VCaP (cell line): ENCODE data around the gene RHOT1.

Experiments
- H3K27ac ChIP-seq: fragments of 450-650 bp; 2 replicates; pipeline ENCODE4 v1.5.1; 2017
- TF ChIP-seq, protein P1 (sequence below): fragments of 450-650 bp; conservative IDR thresholded peaks from 2 replicates; pipeline ENCODE4 v1.5.1; 2017; ENCODE audit warnings: mild to moderate bottlenecking, moderate library complexity

RHOT1 gene

DNA sequence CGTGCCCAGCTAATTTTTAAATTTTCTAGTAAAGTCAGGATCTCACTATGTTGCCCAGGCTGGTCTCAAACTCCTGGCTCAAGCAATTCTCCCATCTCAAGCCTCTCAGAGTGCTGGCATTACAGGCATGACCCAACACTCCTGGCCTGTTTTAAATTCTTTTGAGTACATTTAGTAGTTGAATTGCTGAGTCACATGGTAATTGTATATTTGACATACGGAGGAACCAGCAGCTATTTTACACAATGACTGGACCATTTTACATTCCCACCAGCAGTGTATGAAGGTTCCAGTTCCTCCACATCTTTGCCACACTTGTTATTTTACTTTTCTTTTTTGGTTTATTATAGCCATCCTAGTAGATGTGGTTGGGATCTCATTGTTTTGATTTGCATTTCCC lies 43.6 kb downstream of the RHOT1 start:
- TF ChIP-seq, protein P1, sequence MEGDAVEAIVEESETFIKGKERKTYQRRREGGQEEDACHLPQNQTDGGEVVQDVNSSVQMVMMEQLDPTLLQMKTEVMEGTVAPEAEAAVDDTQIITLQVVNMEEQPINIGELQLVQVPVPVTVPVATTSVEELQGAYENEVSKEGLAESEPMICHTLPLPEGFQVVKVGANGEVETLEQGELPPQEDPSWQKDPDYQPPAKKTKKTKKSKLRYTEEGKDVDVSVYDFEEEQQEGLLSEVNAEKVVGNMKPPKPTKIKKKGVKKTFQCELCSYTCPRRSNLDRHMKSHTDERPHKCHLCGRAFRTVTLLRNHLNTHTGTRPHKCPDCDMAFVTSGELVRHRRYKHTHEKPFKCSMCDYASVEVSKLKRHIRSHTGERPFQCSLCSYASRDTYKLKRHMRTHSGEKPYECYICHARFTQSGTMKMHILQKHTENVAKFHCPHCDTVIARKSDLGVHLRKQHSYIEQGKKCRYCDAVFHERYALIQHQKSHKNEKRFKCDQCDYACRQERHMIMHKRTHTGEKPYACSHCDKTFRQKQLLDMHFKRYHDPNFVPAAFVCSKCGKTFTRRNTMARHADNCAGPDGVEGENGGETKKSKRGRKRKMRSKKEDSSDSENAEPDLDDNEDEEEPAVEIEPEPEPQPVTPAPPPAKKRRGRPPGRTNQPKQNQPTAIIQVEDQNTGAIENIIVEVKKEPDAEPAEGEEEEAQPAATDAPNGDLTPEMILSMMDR: no peak
- H3K27ac ChIP-seq: no peak overlapping the region

DNA sequence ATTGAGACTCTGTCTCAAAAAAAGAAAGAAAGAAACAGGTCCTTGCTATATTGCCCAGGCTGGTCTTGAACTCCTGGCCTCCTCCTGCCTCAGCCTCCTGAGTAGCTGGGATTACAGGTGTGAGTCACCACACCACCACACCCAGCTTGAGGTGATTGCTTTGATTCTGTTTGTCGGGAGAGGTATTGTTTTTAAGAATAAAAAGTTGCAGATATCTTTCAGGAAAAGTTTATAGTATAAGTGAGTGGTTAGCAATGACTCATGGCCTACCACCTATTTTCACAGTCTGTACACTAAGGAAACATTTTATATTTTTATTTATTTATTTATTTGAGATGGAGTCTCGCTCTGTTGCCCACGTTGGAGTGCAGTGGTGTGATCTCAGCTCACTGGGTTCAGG lies 45.0 kb downstream of the RHOT1 start:
- TF ChIP-seq, protein P1: no peak
- H3K27ac ChIP-seq: no peak overlapping the region

DNA sequence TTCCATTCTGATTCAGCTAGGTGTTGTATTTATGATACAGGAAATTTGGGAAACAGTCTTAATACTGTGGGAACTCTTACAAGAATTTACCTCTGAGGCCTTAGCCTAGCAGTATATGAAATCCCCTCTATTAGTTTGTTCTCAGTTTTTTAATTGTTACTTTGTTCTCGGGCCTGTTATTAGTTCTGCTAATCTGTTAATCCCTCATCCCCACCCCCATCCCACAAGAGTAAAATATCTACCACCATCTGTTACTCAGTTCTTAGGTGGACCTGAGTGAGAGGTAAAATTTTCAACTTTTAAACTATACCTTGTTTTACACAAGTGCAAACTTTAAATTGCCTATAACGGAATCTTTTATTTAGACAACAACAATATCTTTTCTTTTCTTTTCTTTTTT lies 47.0 kb downstream of the RHOT1 start:
- H3K27ac ChIP-seq: no peak overlapping the region

DNA sequence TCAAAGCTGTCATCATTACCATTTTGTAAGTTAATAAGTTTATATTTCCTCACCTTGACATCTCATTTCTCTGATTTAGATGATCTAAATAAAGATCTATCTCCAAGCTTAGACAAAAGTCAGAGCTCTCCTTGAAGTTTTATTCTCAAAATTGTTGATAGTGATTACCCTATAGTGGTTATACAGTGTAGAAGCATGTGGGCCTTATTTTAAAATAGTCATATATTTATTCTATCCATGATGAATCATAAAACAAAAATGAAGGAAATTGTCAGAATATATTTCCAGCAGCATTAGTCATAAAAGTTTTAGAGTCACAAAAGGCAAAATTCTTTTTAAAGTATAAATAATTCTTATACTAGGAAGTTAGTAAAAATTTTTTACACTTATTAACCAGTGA lies 49.0 kb downstream of the RHOT1 start:
- TF ChIP-seq, protein P1: no peak
- no peak overlapping the region for H3K27ac ChIP-seq

More for the DNA sequence above, 47.0 kb downstream of the RHOT1 start:
- TF ChIP-seq, protein P1: no peak

DNA sequence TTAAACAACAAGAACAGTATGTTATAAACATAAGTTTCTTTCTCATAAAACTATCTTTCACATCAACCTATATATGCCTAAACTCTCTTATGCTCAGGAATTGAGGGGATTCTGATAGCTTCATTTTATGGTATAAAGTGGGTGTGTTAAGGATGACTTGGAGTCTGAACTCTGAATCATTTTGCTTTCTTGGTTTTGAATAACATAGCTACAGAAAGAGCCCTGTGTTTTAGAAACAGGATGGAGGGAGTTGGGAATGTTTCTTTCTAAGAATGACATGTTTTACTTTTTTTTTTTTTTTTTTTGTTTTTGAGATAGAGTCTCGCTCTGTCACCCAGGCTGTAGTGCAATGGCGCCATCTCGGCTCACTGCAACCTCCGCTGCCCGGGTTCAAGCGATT lies 50.1 kb downstream of the RHOT1 start:
- H3K27ac ChIP-seq: no peak overlapping the region

DNA sequence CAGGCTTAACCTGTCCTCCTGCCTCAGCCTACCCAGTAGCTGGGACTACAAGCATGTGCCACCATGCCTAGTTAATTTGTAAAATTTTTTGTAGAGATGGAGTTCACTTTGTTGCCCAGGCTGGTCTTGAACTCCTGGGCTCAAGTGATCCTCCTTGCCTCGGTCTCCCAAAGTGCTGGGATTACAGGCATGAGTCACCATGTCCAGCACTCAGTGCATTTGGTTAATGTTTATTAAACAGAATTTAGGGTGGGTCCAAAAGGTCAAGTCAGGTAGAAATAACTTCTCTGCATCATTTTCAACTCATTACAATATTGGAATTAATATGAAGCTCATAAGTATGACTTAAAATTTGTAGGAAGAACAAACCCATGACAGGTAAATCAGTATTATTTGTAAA lies 55.7 kb downstream of the RHOT1 start:
- TF ChIP-seq, protein P1: no peak

More for the DNA sequence above, 50.1 kb downstream of the RHOT1 start:
- TF ChIP-seq, protein P1: no peak

DNA sequence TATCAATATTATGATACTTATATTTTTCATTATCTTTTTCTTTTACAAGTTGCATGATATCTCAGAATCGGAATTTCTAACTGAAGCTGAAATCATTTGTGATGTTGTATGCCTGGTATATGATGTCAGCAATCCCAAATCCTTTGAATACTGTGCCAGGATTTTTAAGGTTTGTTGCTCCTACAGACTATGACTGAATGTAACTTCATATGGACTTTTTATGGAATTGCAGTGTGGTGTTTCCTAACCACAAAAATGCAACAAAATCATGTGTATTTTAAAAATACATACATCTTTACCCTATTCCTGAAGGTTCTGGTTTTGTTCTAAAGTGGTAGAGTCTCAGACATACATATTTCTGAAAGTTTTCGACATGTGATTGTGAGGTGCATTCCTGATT lies 64.6 kb downstream of the RHOT1 start:
- no peak overlapping the region for H3K27ac ChIP-seq
- TF ChIP-seq, protein P1: no peak

More for the DNA sequence above, 55.7 kb downstream of the RHOT1 start:
- H3K27ac ChIP-seq: no peak overlapping the region
